ENCODE results near the gene HCRTR2.

Gene HCRTR2

DNA sequence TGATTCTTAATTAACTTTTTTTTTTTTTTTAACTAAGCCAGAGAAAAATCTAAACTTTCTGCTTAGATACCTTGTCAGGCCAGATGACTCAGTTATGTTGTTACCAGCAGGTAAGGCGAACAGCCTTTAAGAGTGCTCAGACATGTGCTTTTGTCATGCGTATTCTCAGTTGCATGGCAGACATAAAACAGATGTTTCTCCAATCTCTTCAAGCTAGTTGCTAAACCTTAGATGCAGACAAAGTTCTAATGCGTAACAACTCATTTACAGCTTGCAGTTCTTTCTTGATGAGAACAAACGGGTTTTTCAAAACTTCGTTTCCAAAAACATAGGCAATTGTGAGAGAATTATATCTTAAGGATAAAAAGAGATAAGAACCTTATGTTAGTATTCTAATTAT lies 103.3 kb downstream of the HCRTR2 start:
- TF ChIP-seq ZNF384 (IDR thresholded peaks at IDR 0.05) (no peak), FOXA1 (IDR thresholded peaks at IDR 0.05) (no peak), PKNOX1 (IDR thresholded peaks at IDR 0.05) (no peak), TARDBP (IDR thresholded peaks at IDR 0.05) (no peak), FOXM1 (IDR thresholded peaks at IDR 0.05; ENCODE audit: borderline replicate concordance) (no peak), SP1 (IDR thresholded peaks at IDR 0.05) (no peak), HDGF (IDR thresholded peaks at IDR 0.05; ENCODE audit: borderline replicate concordance) (no peak), SUZ12 (IDR thresholded peaks at IDR 0.05) (no peak), ARNT (IDR thresholded peaks at IDR 0.05) (no peak), LEF1 (IDR thresholded peaks at IDR 0.05; ENCODE audit: borderline replicate concordance) (no peak), BHLHE40 (IDR thresholded peaks at IDR 0.05; ENCODE audit: borderline replicate concordance) (no peak), L3MBTL2 (conservative IDR thresholded peaks at IDR 0.05) (no peak)
- POLR2A ChIA-PET, result no interaction called here
- CTCF ChIA-PET, result no interaction called here
- no peak for DNase-seq (ENCODE audit: extremely low spot score)

DNA sequence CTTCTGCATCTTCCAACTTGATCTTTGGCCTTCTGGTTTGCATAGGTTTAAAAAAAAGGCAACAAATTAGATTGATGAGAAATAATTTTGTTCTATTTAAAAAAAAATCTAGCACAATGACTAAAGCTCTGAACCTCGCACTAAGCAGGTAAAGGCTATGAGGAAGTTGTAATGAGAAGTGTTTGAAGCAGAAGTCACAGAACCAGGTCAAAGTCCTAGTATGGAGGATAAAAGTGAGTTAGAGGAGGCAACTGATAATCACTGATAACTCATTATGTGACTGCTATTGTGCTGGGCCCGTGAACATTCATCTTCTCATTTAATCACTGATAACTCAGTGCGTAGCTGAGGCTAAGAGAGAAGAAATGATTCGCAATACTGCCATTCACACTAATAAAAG lies 106.9 kb downstream of the HCRTR2 start:
- ChIA-PET CTCF (no interaction called here), POLR2A (no interaction called here)
- TF ChIP-seq FOXK2 (IDR thresholded peaks at IDR 0.05) (no peak), PKNOX1 (IDR thresholded peaks at IDR 0.05) (no peak), L3MBTL2 (conservative IDR thresholded peaks at IDR 0.05) (no peak), SUZ12 (IDR thresholded peaks at IDR 0.05) (no peak), CTBP1 (IDR thresholded peaks at IDR 0.05; ENCODE audit: borderline replicate concordance) (no peak), ELF4 (IDR thresholded peaks at IDR 0.05) (no peak), ARNT (IDR thresholded peaks at IDR 0.05) (no peak), NFRKB (IDR thresholded peaks at IDR 0.05) (no peak), BHLHE40 (IDR thresholded peaks at IDR 0.05; ENCODE audit: borderline replicate concordance) (no peak), SP1 (IDR thresholded peaks at IDR 0.05) (no peak), FOXM1 (IDR thresholded peaks at IDR 0.05; ENCODE audit: borderline replicate concordance) (no peak), TARDBP (IDR thresholded peaks at IDR 0.05) (no peak), HDGF (IDR thresholded peaks at IDR 0.05; ENCODE audit: borderline replicate concordance) (no peak), FOXA1 (IDR thresholded peaks at IDR 0.05) (no peak), LEF1 (IDR thresholded peaks at IDR 0.05; ENCODE audit: borderline replicate concordance) (no peak), ZNF384 (IDR thresholded peaks at IDR 0.05) (no peak)
- DNase-seq (ENCODE audit: extremely low spot score), result no peak

GRCh38 chr6:55282115-55282514 lies 107.8 kb downstream of the HCRTR2 start:
- POLR2A ChIA-PET, result no interaction called here
- CTCF ChIA-PET, result no interaction called here
- TF ChIP-seq ZNF384 (IDR thresholded peaks at IDR 0.05), result no peak
- no peak for TF ChIP-seq L3MBTL2 (conservative IDR thresholded peaks at IDR 0.05)
- no peak for TF ChIP-seq PKNOX1 (IDR thresholded peaks at IDR 0.05)
- no peak for TF ChIP-seq NFRKB (IDR thresholded peaks at IDR 0.05)
- no peak for TF ChIP-seq FOXK2 (IDR thresholded peaks at IDR 0.05)
- TF ChIP-seq CTBP1 (IDR thresholded peaks at IDR 0.05; ENCODE audit: borderline replicate concordance), result no peak
- no peak for TF ChIP-seq FOXM1 (IDR thresholded peaks at IDR 0.05; ENCODE audit: borderline replicate concordance)
- TF ChIP-seq ARNT (IDR thresholded peaks at IDR 0.05), result no peak
- TF ChIP-seq TARDBP (IDR thresholded peaks at IDR 0.05), result no peak
- TF ChIP-seq HDGF (IDR thresholded peaks at IDR 0.05; ENCODE audit: borderline replicate concordance), result no peak
- no peak for TF ChIP-seq SUZ12 (IDR thresholded peaks at IDR 0.05)
- no peak for TF ChIP-seq ELF4 (IDR thresholded peaks at IDR 0.05)
- no peak for TF ChIP-seq FOXA1 (IDR thresholded peaks at IDR 0.05)
- no peak for TF ChIP-seq LEF1 (IDR thresholded peaks at IDR 0.05; ENCODE audit: borderline replicate concordance)
- no peak for DNase-seq (ENCODE audit: extremely low spot score)

GRCh38 chr6:55286824-55287223 lies 112.5 kb downstream of the HCRTR2 start:
- TF ChIP-seq LEF1 (IDR thresholded peaks at IDR 0.05; ENCODE audit: borderline replicate concordance), result no peak
- no peak for TF ChIP-seq NFRKB (IDR thresholded peaks at IDR 0.05)
- TF ChIP-seq FOXM1 (IDR thresholded peaks at IDR 0.05; ENCODE audit: borderline replicate concordance), result no peak
- TF ChIP-seq TARDBP (IDR thresholded peaks at IDR 0.05), result no peak
- TF ChIP-seq ELF4 (IDR thresholded peaks at IDR 0.05), result no peak
- no peak for TF ChIP-seq FOXK2 (IDR thresholded peaks at IDR 0.05)
- no peak for TF ChIP-seq SP1 (IDR thresholded peaks at IDR 0.05)
- no peak for TF ChIP-seq PKNOX1 (IDR thresholded peaks at IDR 0.05)
- TF ChIP-seq ARNT (IDR thresholded peaks at IDR 0.05), result no peak
- TF ChIP-seq L3MBTL2 (conservative IDR thresholded peaks at IDR 0.05), result no peak
- no peak for TF ChIP-seq HDGF (IDR thresholded peaks at IDR 0.05; ENCODE audit: borderline replicate concordance)
- TF ChIP-seq SUZ12 (IDR thresholded peaks at IDR 0.05), result no peak
- DNase-seq (ENCODE audit: extremely low spot score), result no peak
- CTCF ChIA-PET, result no interaction called here
- POLR2A ChIA-PET, result no interaction called here

- ChIA-PET CTCF (no interaction called here), POLR2A (no interaction called here)
- TF ChIP-seq FOXM1 (IDR thresholded peaks at IDR 0.05; ENCODE audit: borderline replicate concordance) (no peak), LEF1 (IDR thresholded peaks at IDR 0.05; ENCODE audit: borderline replicate concordance) (no peak), SP1 (IDR thresholded peaks at IDR 0.05) (no peak), SUZ12 (IDR thresholded peaks at IDR 0.05) (no peak), L3MBTL2 (conservative IDR thresholded peaks at IDR 0.05) (no peak), ELF4 (IDR thresholded peaks at IDR 0.05) (no peak), PKNOX1 (IDR thresholded peaks at IDR 0.05) (no peak), NFRKB (IDR thresholded peaks at IDR 0.05) (no peak), TARDBP (IDR thresholded peaks at IDR 0.05) (no peak), CTBP1 (IDR thresholded peaks at IDR 0.05; ENCODE audit: borderline replicate concordance) (no peak), FOXK2 (IDR thresholded peaks at IDR 0.05) (no peak), FOXA1 (IDR thresholded peaks at IDR 0.05) (no peak)
- DNase-seq (ENCODE audit: extremely low spot score), result no peak
Measured at GRCh38 chr6:55290736-55291135, 116.4 kb downstream of the HCRTR2 start.

All from HEK293T (cell line).